ENCODE measurements around the gene CAMK1G. TPM values are rescaled to one million over a fixed set of nuclear protein-coding genes. Genes with fewer than 3 reads are reported as not detected.

The CAMK1G gene
- total and polyA plus RNA-seq, 2 experiments from 2014 or later, result 0.32 to 0.76 TPM

DNA sequence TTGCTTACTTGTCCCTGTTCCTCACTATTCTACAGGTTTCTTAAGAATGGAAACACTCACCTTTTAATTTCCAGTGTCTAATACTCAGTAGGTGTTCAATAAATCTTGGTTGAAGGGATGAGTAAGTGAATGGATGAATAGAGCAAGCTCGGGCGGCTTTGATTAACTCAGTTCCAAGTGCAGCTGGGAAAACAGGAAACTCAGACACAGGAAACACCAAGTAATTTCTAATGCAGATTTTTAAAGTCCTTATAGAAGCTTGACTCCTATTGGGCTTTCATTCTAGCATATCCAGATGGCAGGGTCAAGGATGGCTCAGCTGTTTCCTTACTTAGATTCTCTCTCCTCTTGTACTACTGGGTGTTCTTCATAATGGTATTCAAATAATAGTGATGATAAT is 14.0 kb downstream of the CAMK1G start:
- Histone ChIP-seq H3F3A (replicated peaks; ENCODE audit: low read depth) (no peaks in the 10 kb centered on the region), H3K4me1 (ENCODE audit: insufficient read depth) (no peaks in the 10 kb centered on the region), H3K4me2 (no peak overlapping the region), H3K36me3 (ENCODE audit: insufficient read depth) (no peaks in the 10 kb centered on the region), H2AFZ (no peak overlapping the region), H3K27ac (ENCODE audit: low read depth) (no peak overlapping the region), H3K79me2 (replicated peaks; ENCODE audit: insufficient read depth) (no peaks in the 10 kb centered on the region), H3K9me2 (ENCODE audit: insufficient read depth) (no peaks in the 10 kb centered on the region), H3K27me3 (ENCODE audit: insufficient read depth) (no peaks in the 10 kb centered on the region), H4K20me1 (replicated peaks; ENCODE audit: insufficient read depth) (no peaks in the 10 kb centered on the region), H3K4me3 (no peak overlapping the region)
- Mint-ChIP-seq H3K36me3 (ENCODE audit: low read depth) (no peaks in the 10 kb centered on the region), H3K4me1 (no peaks in the 10 kb centered on the region), H3K9me3 (no peaks in the 10 kb centered on the region), H3K27me3 (ENCODE audit: insufficient read depth, low read depth, poor library complexity) (no peaks in the 10 kb centered on the region), H3K27ac (no peak overlapping the region), H3K4me3 (no peak overlapping the region)
- no peak for TF ChIP-seq ZNF114 (CRISPR knock-in tag; IDR thresholded peaks at IDR 0.05)
- TF ChIP-seq CREB1 (CRISPR knock-in tag; IDR thresholded peaks at IDR 0.05; ENCODE audit: low read depth), result no peak
- TF ChIP-seq, protein P1, sequence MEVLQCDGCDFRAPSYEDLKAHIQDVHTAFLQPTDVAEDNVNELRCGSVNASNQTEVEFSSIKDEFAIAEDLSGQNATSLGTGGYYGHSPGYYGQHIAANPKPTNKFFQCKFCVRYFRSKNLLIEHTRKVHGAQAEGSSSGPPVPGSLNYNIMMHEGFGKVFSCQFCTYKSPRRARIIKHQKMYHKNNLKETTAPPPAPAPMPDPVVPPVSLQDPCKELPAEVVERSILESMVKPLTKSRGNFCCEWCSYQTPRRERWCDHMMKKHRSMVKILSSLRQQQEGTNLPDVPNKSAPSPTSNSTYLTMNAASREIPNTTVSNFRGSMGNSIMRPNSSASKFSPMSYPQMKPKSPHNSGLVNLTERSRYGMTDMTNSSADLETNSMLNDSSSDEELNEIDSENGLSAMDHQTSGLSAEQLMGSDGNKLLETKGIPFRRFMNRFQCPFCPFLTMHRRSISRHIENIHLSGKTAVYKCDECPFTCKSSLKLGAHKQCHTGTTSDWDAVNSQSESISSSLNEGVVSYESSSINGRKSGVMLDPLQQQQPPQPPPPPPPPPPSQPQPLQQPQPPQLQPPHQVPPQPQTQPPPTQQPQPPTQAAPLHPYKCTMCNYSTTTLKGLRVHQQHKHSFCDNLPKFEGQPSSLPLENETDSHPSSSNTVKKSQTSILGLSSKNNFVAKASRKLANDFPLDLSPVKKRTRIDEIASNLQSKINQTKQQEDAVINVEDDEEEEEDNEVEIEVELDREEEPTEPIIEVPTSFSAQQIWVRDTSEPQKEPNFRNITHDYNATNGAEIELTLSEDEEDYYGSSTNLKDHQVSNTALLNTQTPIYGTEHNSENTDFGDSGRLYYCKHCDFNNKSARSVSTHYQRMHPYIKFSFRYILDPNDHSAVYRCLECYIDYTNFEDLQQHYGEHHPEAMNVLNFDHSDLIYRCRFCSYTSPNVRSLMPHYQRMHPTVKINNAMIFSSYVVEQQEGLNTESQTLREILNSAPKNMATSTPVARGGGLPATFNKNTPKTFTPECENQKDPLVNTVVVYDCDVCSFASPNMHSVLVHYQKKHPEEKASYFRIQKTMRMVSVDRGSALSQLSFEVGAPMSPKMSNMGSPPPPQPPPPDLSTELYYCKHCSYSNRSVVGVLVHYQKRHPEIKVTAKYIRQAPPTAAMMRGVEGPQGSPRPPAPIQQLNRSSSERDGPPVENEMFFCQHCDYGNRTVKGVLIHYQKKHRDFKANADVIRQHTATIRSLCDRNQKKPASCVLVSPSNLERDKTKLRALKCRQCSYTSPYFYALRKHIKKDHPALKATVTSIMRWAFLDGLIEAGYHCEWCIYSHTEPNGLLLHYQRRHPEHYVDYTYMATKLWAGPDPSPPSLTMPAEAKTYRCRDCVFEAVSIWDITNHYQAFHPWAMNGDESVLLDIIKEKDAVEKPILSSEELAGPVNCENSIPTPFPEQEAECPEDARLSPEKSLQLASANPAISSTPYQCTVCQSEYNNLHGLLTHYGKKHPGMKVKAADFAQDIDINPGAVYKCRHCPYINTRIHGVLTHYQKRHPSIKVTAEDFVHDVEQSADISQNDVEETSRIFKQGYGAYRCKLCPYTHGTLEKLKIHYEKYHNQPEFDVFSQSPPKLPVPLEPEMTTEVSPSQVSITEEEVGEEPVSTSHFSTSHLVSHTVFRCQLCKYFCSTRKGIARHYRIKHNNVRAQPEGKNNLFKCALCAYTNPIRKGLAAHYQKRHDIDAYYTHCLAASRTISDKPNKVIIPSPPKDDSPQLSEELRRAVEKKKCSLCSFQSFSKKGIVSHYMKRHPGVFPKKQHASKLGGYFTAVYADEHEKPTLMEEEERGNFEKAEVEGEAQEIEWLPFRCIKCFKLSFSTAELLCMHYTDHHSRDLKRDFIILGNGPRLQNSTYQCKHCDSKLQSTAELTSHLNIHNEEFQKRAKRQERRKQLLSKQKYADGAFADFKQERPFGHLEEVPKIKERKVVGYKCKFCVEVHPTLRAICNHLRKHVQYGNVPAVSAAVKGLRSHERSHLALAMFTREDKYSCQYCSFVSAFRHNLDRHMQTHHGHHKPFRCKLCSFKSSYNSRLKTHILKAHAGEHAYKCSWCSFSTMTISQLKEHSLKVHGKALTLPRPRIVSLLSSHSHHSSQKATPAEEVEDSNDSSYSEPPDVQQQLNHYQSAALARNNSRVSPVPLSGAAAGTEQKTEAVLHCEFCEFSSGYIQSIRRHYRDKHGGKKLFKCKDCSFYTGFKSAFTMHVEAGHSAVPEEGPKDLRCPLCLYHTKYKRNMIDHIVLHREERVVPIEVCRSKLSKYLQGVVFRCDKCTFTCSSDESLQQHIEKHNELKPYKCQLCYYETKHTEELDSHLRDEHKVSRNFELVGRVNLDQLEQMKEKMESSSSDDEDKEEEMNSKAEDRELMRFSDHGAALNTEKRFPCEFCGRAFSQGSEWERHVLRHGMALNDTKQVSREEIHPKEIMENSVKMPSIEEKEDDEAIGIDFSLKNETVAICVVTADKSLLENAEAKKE (CRISPR knock-in tag; IDR thresholded peaks at IDR 0.05), result no peak
- TF ChIP-seq JUNB (IDR thresholded peaks at IDR 0.05; ENCODE audit: unreplicated experiment), result no peak
- TF ChIP-seq, protein P2, sequence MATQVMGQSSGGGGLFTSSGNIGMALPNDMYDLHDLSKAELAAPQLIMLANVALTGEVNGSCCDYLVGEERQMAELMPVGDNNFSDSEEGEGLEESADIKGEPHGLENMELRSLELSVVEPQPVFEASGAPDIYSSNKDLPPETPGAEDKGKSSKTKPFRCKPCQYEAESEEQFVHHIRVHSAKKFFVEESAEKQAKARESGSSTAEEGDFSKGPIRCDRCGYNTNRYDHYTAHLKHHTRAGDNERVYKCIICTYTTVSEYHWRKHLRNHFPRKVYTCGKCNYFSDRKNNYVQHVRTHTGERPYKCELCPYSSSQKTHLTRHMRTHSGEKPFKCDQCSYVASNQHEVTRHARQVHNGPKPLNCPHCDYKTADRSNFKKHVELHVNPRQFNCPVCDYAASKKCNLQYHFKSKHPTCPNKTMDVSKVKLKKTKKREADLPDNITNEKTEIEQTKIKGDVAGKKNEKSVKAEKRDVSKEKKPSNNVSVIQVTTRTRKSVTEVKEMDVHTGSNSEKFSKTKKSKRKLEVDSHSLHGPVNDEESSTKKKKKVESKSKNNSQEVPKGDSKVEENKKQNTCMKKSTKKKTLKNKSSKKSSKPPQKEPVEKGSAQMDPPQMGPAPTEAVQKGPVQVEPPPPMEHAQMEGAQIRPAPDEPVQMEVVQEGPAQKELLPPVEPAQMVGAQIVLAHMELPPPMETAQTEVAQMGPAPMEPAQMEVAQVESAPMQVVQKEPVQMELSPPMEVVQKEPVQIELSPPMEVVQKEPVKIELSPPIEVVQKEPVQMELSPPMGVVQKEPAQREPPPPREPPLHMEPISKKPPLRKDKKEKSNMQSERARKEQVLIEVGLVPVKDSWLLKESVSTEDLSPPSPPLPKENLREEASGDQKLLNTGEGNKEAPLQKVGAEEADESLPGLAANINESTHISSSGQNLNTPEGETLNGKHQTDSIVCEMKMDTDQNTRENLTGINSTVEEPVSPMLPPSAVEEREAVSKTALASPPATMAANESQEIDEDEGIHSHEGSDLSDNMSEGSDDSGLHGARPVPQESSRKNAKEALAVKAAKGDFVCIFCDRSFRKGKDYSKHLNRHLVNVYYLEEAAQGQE (IDR thresholded peaks at IDR 0.05; ENCODE audit: unreplicated experiment), result no peak
- TF ChIP-seq NANOG (IDR thresholded peaks at IDR 0.05; ENCODE audit: borderline replicate concordance), result no peak
- TF ChIP-seq EZH2phosphoT487 (IDR thresholded peaks at IDR 0.05; ENCODE audit: unreplicated experiment), result no peak
- TF ChIP-seq, protein P3, sequence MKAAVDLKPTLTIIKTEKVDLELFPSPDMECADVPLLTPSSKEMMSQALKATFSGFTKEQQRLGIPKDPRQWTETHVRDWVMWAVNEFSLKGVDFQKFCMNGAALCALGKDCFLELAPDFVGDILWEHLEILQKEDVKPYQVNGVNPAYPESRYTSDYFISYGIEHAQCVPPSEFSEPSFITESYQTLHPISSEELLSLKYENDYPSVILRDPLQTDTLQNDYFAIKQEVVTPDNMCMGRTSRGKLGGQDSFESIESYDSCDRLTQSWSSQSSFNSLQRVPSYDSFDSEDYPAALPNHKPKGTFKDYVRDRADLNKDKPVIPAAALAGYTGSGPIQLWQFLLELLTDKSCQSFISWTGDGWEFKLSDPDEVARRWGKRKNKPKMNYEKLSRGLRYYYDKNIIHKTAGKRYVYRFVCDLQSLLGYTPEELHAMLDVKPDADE (IDR thresholded peaks at IDR 0.05), result no peak
- DNase-seq (ENCODE audit: low spot score) (no peak), ATAC-seq (no peak)
